B cell (primary cell): ENCODE results near the gene HILPDA. TPM values are rescaled to one million over a fixed set of nuclear protein-coding genes. Genes with fewer than 3 reads are reported as not detected.

Experiments used
- ATAC-seq: fragments of 200-7000 bp; cut with Tn5 transposase; one replicate; pipeline ENCODE4 v1.10.0; 2021; ENCODE audit warnings: low read depth, mild to moderate bottlenecking, moderate number of reproducible peaks, moderate library complexity
- CTCF ChIA-PET: fragments of 350-600 bp; sonication (Branson Sonifier 250); formaldehyde crosslinking; loops from one replicate; lab custom pipeline; 2021; ENCODE audit warnings: antibody characterized with exemption, inconsistent platforms; lab: Charles Lee
- POLR2A ChIA-PET: fragments of 350-600 bp; sonication (Branson Sonifier 250); formaldehyde crosslinking; loops from one replicate; lab custom pipeline; 2021; ENCODE audit warnings: antibody characterized with exemption; lab: Charles Lee
- DNase-seq: peaks from one replicate; pipeline ENCODE4 v3.0.0; 2013
- H2AFZ ChIP-seq: 2 replicates; pipeline ENCODE4 v1.6.1; 2012; ENCODE audit warnings: mild to moderate bottlenecking, low read depth, low read length; ENCODE audit not compliant: insufficient read depth, poor library complexity, severe bottlenecking
- H3K27ac ChIP-seq, 2 donors: 1 replicate in 1 of 2; 2 replicates in 1 of 2; pipeline ENCODE4 v1.5.1; 2012 to 2013; ENCODE audit warnings: low read length in 2 of 2, mild to moderate bottlenecking in 2 of 2, moderate library complexity in 1 of 2
- H3K27me3 ChIP-seq, 4 experiments: fragments of 200-600 bp in 1 of 4; sonication (generic) in 1 of 4; replicated peaks in 1 of 4; 1 replicate in 2 of 4; 2 replicates in 2 of 4; pipeline versions ENCODE4 v1.6.1 to v1.7.0; 2013 to 2016; ENCODE audit warnings: low read length in 3 of 4, mild to moderate bottlenecking in 2 of 4, mixed read lengths in 1 of 4, moderate library complexity in 1 of 4; ENCODE audit not compliant: insufficient read depth in 4 of 4, control insufficient read depth in 3 of 4; ENCODE audit errors: control extremely low read depth in 1 of 4
- H3K36me3 ChIP-seq, 2 experiments: replicated peaks in 1 of 2; 1 replicate in 1 of 2; 2 replicates in 1 of 2; pipeline versions ENCODE4 v1.6.1 to v1.7.1; 2013; ENCODE audit warnings: low read length in 1 of 2; ENCODE audit not compliant: insufficient read depth in 2 of 2, control insufficient read depth in 1 of 2; ENCODE audit errors: control extremely low read depth in 1 of 2, extremely low read depth in 1 of 2
- H3K4me1 ChIP-seq, 2 donors: fragments of 200-600 bp in 1 of 2; sonication (generic) in 1 of 2; 1 replicate in 1 of 2; 2 replicates in 1 of 2; pipeline versions ENCODE4 v1.5.1 to v1.6.1; 2013 to 2017; ENCODE audit warnings: low read length in 2 of 2; ENCODE audit not compliant: control insufficient read depth in 2 of 2, insufficient read depth in 2 of 2
- H3K4me2 ChIP-seq: replicated peaks from 2 replicates; pipeline ENCODE3; 2012; ENCODE audit warnings: mild to moderate bottlenecking, low read depth, low read length; ENCODE audit not compliant: poor library complexity, severe bottlenecking
- H3K4me3 ChIP-seq, 5 experiments: fragments of 200-600 bp in 1 of 5; sonication (generic) in 1 of 5; 1 replicate in 3 of 5; 2 replicates in 2 of 5; pipeline versions ENCODE4 v1.5.1 to v1.7.0; 2011 to 2016; ENCODE audit warnings: low read length in 4 of 5, mild to moderate bottlenecking in 4 of 5, low read depth in 2 of 5, control low read depth in 1 of 5, moderate library complexity in 1 of 5; ENCODE audit not compliant: insufficient read depth in 1 of 5; ENCODE audit errors: control extremely low read depth in 1 of 5, extremely low read depth in 1 of 5
- H3K79me2 ChIP-seq: fragments of 200-600 bp; sonication (generic); one replicate; pipeline ENCODE4 v1.6.0; 2016; ENCODE audit warnings: low read length; ENCODE audit not compliant: control insufficient read depth, insufficient read depth
- H3K9ac ChIP-seq: fragments of 200-600 bp; sonication (generic); 2 replicates; pipeline ENCODE4 v1.6.1; 2017; ENCODE audit warnings: mild to moderate bottlenecking, low read length, moderate library complexity
- H3K9me3 ChIP-seq, 3 donors: one replicate each; pipeline versions ENCODE4 v1.6.1 to v1.7.1; 2013; ENCODE audit warnings: low read length in 2 of 3; ENCODE audit not compliant: control insufficient read depth in 2 of 3, insufficient read depth in 1 of 3; ENCODE audit errors: control extremely low read depth in 1 of 3
- H4K20me1 ChIP-seq: 2 replicates; pipeline ENCODE4 v1.6.0; 2012; ENCODE audit warnings: mild to moderate bottlenecking, low read length; ENCODE audit not compliant: insufficient read depth, control insufficient read depth, poor library complexity, severe bottlenecking
- H3K27ac Mint-ChIP-seq: one replicate; pipeline ENCODE4 v1.8.0; 2021; ENCODE audit warnings: mixed read lengths
- H3K27me3 Mint-ChIP-seq: one replicate; pipeline ENCODE4 v1.8.0; 2021; ENCODE audit warnings: mixed read lengths
- H3K4me1 Mint-ChIP-seq: one replicate; pipeline ENCODE4 v1.8.0; 2021; ENCODE audit warnings: mixed read lengths
- H3K4me3 Mint-ChIP-seq: one replicate; pipeline ENCODE4 v1.8.0; 2021; ENCODE audit warnings: mixed read lengths
- H3K9me3 Mint-ChIP-seq: one replicate; pipeline ENCODE4 v1.8.0; 2022; ENCODE audit warnings: mixed read lengths; ENCODE audit not compliant: insufficient read depth
- EZH2 ChIP-seq: IDR thresholded peaks from 2 replicates; pipeline ENCODE4 v1.6.1; 2012; ENCODE audit warnings: borderline replicate concordance, low read depth, mild to moderate bottlenecking, moderate library complexity, low read length; ENCODE audit not compliant: insufficient read depth, poor library complexity, severe bottlenecking
- WGBS: methylation state at CpG from one replicate; pipeline ENCODE4 v1.1.5; 2013; ENCODE audit warnings: missing lambda C conversion rate; ENCODE audit not compliant: insufficient coverage; 5-methylcytosine and 5-hydroxymethylcytosine counted together
- intact Hi-C: fragments of 100-400 bp; cut with micrococcal nuclease; formaldehyde crosslinking; loops from one replicate; pipeline ENCODE4 v1.10.0; 2022
- polyA plus RNA-seq: library from polyadenylated mRNA; depleted of rRNA; stranded (reverse); fragments of >200 nt; gene quantifications from 2 replicates; pipeline ENCODE4 v1.2.3, GENCODE V29; 2012
- total RNA-seq, 2 donors: library from RNA; stranded (reverse); fragments of 120-200 nt in 1 of 2; gene quantifications; 1 replicate in 1 of 2; 2 replicates in 1 of 2; pipeline versions ENCODE4 v1.2.3 to v1.2.4, GENCODE V29; 2013 to 2022
- TF ChIP-seq, protein P1 (sequence below): fragments of 200-600 bp; IDR thresholded peaks from one replicate; pipeline ENCODE4 v1.8.0; 2022; ENCODE audit warnings: antibody characterized with exemption, mild to moderate bottlenecking

The HILPDA gene
- total and polyA plus RNA-seq, 2 donors (not counting 1 experiment from before 2014, with no cell fraction given), result 6.5 to 10.1 TPM

GRCh38 chr7:128422842-128423241, 32.8 kb upstream of the HILPDA start:
- H3K4me1 Mint-ChIP-seq, result no peaks in the 10 kb centered on the region
- H2AFZ ChIP-seq, result no peak overlapping the region
- no peaks in the 10 kb centered on the region for H3K4me1 ChIP-seq
- no peak overlapping the region for H3K27ac ChIP-seq
- H3K27me3 ChIP-seq, result no peaks in the 10 kb centered on the region
- no peaks in the 10 kb centered on the region for H3K27me3 Mint-ChIP-seq
- ChIA-PET POLR2A (no interaction called here), CTCF (interaction anchor here (10.2 to 12.8 kb wide), 2 partner anchors 15 to 38 kb away, joined by 331 to 541 read pairs; partner anchors contain the start of gene IMPDH1)
- no peaks in the 10 kb centered on the region for H3K36me3 ChIP-seq
- no peaks in the 10 kb centered on the region for H4K20me1 ChIP-seq
- TF ChIP-seq EZH2, result no peak
- TF ChIP-seq, protein P1, sequence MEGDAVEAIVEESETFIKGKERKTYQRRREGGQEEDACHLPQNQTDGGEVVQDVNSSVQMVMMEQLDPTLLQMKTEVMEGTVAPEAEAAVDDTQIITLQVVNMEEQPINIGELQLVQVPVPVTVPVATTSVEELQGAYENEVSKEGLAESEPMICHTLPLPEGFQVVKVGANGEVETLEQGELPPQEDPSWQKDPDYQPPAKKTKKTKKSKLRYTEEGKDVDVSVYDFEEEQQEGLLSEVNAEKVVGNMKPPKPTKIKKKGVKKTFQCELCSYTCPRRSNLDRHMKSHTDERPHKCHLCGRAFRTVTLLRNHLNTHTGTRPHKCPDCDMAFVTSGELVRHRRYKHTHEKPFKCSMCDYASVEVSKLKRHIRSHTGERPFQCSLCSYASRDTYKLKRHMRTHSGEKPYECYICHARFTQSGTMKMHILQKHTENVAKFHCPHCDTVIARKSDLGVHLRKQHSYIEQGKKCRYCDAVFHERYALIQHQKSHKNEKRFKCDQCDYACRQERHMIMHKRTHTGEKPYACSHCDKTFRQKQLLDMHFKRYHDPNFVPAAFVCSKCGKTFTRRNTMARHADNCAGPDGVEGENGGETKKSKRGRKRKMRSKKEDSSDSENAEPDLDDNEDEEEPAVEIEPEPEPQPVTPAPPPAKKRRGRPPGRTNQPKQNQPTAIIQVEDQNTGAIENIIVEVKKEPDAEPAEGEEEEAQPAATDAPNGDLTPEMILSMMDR, result no peak
- ATAC-seq (no peak), DNase-seq (no peak)
- H3K4me3 ChIP-seq, result no peak overlapping the region
- 67% methylated on average over 2 of the region's 3 CpGs for WGBS
- no peaks in the 10 kb centered on the region for H3K79me2 ChIP-seq
- H3K9ac ChIP-seq, result no peak overlapping the region
- no peak overlapping the region for H3K4me2 ChIP-seq
- no peaks in the 10 kb centered on the region for H3K9me3 Mint-ChIP-seq
- no peak overlapping the region for H3K27ac Mint-ChIP-seq
- intact Hi-C loops, result no loop called here
- H3K4me3 Mint-ChIP-seq, result no peak overlapping the region
- H3K9me3 ChIP-seq, result no peaks in the 10 kb centered on the region

GRCh38 chr7:128424686-128425275, 30.9 kb upstream of the HILPDA start:
- no CpG with 5 or more reads among the region's 1 CpG for WGBS

More at GRCh38 chr7:128424686-128425275, 30.9 kb upstream of the HILPDA start:
- H3K79me2 ChIP-seq, result no peaks in the 10 kb centered on the region
- Mint-ChIP-seq H3K9me3 (no peaks in the 10 kb centered on the region), H3K4me3 (no peak overlapping the region), H3K27ac (no peak overlapping the region), H3K4me1 (no peaks in the 10 kb centered on the region), H3K27me3 (no peaks in the 10 kb centered on the region)
- DNase-seq (no peak), ATAC-seq (no peak)
- H3K9ac ChIP-seq, result no peak overlapping the region
- no peaks in the 10 kb centered on the region for H3K27me3 ChIP-seq
- CTCF ChIA-PET, result interaction anchor here (0.6 to 12.8 kb wide), 13 partner anchors 15 to 436 kb away, joined by 3 to 541 read pairs (median 6); partner anchors contain the start of genes HILPDA, IMPDH1 and RBM28
- H3K4me3 ChIP-seq, result no peak overlapping the region
- intact Hi-C loops, result loop anchor here (1.0 kb wide), 1 partner anchor 26 kb away; no protein-coding TSS in a partner anchor
- POLR2A ChIA-PET, result no interaction called here
- H3K4me2 ChIP-seq, result no peak overlapping the region
- no peaks in the 10 kb centered on the region for H4K20me1 ChIP-seq
- no peak overlapping the region for H3K27ac ChIP-seq
- H3K36me3 ChIP-seq, result no peaks in the 10 kb centered on the region
- no peaks in the 10 kb centered on the region for H3K4me1 ChIP-seq
- no peak overlapping the region for H2AFZ ChIP-seq
- no peaks in the 10 kb centered on the region for H3K9me3 ChIP-seq
- TF ChIP-seq EZH2, result no peak
- TF ChIP-seq, protein P1, result no peak
